GM12864 (cell line): ENCODE measurements around the gene PON2.

Experiments used
- DNase-seq: peaks from one replicate; pipeline ENCODE4 v3.0.0-alpha.2; 2011; ENCODE audit warnings: low read depth
- H3K4me3 ChIP-seq: 2 replicates; pipeline ENCODE4 v1.5.1; 2011; ENCODE audit warnings: mild to moderate bottlenecking, low read depth, low read length, control low read depth
- TF ChIP-seq, protein P1 (sequence below): IDR thresholded peaks from 2 replicates; pipeline ENCODE4 v1.5.1; 2011; ENCODE audit warnings: low read depth, mild to moderate bottlenecking, moderate library complexity, low read length, control low read depth, inconsistent platforms; ENCODE audit errors: missing control alignments

Gene PON2

GRCh38 chr7:95432606-95433005 lies 2.2 kb downstream of the PON2 start:
- no peak for DNase-seq
- no peak overlapping the region for H3K4me3 ChIP-seq
- TF ChIP-seq, protein P1, sequence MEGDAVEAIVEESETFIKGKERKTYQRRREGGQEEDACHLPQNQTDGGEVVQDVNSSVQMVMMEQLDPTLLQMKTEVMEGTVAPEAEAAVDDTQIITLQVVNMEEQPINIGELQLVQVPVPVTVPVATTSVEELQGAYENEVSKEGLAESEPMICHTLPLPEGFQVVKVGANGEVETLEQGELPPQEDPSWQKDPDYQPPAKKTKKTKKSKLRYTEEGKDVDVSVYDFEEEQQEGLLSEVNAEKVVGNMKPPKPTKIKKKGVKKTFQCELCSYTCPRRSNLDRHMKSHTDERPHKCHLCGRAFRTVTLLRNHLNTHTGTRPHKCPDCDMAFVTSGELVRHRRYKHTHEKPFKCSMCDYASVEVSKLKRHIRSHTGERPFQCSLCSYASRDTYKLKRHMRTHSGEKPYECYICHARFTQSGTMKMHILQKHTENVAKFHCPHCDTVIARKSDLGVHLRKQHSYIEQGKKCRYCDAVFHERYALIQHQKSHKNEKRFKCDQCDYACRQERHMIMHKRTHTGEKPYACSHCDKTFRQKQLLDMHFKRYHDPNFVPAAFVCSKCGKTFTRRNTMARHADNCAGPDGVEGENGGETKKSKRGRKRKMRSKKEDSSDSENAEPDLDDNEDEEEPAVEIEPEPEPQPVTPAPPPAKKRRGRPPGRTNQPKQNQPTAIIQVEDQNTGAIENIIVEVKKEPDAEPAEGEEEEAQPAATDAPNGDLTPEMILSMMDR = no peak

DNA sequence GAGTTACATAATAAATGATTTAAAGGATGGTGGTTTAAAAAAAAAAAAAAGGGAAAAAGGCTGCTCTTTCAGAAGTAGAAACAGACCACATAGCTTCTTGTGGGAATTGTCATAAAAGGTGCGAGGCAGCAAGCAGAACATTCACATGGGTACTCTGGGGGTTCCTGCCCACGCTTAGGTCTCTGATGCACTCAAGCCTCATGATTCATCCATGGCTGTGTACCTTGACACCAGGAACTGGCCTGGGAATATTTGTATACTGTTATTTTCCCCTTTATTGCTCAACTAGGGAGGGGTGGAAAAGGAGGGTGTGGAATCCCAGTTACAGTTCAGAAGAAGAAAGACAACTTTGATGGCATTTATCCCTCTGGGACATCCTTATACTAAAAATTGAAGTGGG lies 4.0 kb downstream of the PON2 start:
- TF ChIP-seq, protein P1 = no peak
- no peak for DNase-seq
- no peak overlapping the region for H3K4me3 ChIP-seq

DNA sequence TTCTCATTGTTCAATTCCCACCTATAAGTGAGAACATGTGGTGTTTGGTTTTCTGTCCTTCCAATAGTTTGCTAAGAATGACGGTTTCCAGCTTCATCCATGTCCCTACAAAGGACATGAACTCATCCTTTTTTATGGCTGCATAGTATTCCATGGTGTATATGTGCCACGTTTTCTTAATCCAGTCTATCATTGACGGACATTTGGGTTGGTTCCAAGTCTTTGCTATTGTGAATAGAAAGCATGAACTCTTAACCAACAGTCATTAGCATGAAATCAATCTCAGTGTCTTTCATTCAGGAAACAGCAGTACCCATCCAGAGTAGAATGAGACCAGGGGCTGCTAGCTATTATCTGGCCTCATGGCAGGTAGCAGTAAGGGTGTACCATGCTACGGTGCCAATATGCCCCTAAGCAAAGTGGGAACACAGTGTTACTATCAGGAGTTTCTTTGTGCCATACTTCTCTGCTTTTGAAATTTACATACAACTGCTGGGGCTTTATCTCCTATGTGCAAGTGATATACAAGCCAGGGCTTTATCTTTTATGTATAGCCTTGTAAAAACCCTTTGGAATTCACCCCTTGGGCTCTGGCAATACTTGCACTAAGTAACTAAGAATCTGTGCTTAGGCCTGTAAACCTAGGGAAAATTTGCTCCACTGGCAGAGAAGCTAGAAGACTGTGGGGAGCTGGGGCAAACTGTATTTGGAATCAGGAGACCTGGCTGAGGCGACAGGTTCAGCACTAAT lies 5.4 kb downstream of the PON2 start:
- no peak for DNase-seq
- no peak overlapping the region for H3K4me3 ChIP-seq
- TF ChIP-seq, protein P1 = no peak

DNA sequence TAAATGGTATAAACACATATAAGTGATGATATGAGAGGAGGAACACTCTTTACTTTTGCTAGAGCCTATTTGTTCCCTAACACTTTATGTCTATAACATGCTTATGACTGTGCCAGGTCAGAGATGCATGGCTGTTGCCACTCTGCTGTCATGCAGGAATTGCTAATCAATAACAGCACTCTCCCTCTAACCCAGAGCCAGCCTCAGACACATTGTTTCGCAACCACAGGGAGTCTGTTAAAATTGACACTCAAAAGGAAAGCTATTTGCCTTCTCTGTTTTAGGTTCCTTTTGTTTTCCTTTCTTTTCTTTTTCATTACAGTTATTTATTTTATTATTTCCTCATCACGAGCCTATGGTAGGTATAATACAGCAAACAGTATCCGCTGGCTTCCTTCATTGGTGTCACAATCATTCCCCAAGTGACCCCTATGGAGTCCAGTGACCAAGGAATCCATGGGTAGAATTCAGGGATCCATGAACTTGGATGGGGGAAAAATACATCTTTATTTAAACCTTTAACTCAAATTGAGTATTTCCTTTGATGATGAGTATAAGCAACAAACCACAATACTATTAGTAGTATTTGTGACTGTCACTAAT lies 6.8 kb downstream of the PON2 start:
- TF ChIP-seq, protein P1 = no peak
- no peak for DNase-seq

GRCh38 chr7:95427166-95427565 lies 7.7 kb downstream of the PON2 start:
- TF ChIP-seq, protein P1 = no peak
- no peak for DNase-seq
- H3K4me3 ChIP-seq = no peak overlapping the region

More for the DNA sequence above, 6.8 kb downstream of the PON2 start:
- no peak overlapping the region for H3K4me3 ChIP-seq

DNA sequence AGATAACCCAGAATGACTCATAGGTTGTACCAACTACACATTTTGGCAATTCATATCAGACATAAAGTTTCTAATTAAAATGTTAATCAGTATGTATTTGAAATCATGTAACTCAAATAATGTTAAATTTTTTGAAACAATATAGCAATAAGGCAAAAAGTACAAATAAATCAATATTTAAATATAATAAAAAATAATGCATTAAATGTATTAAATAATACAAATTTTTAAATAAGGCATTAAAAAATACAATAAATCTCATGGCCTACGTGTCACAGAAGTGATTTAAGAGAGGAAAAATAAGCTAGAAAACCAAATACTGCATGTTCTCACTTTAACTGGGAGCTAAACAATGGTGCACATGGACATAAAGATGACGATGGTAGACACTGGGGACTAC lies 9.1 kb downstream of the PON2 start:
- no peak for DNase-seq
- TF ChIP-seq, protein P1 = no peak
- no peak overlapping the region for H3K4me3 ChIP-seq

GRCh38 chr7:95424716-95425115 lies 10.1 kb downstream of the PON2 start:
- DNase-seq = no peak
- no peak overlapping the region for H3K4me3 ChIP-seq
- TF ChIP-seq, protein P1 = no peak
